Activated naive CD4-positive, alpha-beta T cell (primary cell): ENCODE data around the gene PHC2.

Source experiments
- DNase-seq, 4 experiments: peaks; one replicate each; lab custom pipeline; 2025; lab: John Stamatoyannopoulos, UW

Gene PHC2

GRCh38 chr1:33331444-33332356 lies 99.2 kb downstream of the PHC2 start:
- DNase-seq = no peak

GRCh38 chr1:33330906-33331305 lies 100.0 kb downstream of the PHC2 start:
- DNase-seq = no peak

- DNase-seq = no peak
These were observed 100.5 kb downstream of the PHC2 start for GRCh38 chr1:33330361-33330890.

- DNase-seq = no peak
These were observed 101.1 kb downstream of the PHC2 start for GRCh38 chr1:33329600-33330305.

- no peak for DNase-seq
These were observed 102.1 kb downstream of the PHC2 start for GRCh38 chr1:33328817-33329216.

- DNase-seq = no peak
These were observed 103.1 kb downstream of the PHC2 start for GRCh38 chr1:33327587-33328325.

GRCh38 chr1:33326785-33327184 lies 104.1 kb downstream of the PHC2 start:
- DNase-seq = no peak

GRCh38 chr1:33324677-33325575 lies 106.0 kb downstream of the PHC2 start:
- DNase-seq = no peak

- DNase-seq = no peak
These were observed 107.0 kb downstream of the PHC2 start for GRCh38 chr1:33323663-33324477.

GRCh38 chr1:33322870-33323585 lies 107.9 kb downstream of the PHC2 start:
- DNase-seq = no peak

GRCh38 chr1:33322109-33322508 lies 108.8 kb downstream of the PHC2 start:
- no peak for DNase-seq

- no peak for DNase-seq
These were observed 109.7 kb downstream of the PHC2 start for GRCh38 chr1:33321178-33321577.

- no peak for DNase-seq
These were observed 110.2 kb downstream of the PHC2 start, which contains the start of gene A3GALT2 for GRCh38 chr1:33320619-33321165. A3GALT2 (minus strand) TSS chr1:33321098; CDS start chr1:33321098, 0 bp downstream.

- DNase-seq = no peak
These were observed 110.8 kb downstream of the PHC2 start for GRCh38 chr1:33319949-33320618.

- DNase-seq = no peak
These were observed 111.5 kb downstream of the PHC2 start for GRCh38 chr1:33319186-33319948.

- DNase-seq = no peak
These were observed 112.9 kb downstream of the PHC2 start for GRCh38 chr1:33317946-33318345.

- DNase-seq = no peak
These were observed 113.5 kb downstream of the PHC2 start for GRCh38 chr1:33317354-33317753.

GRCh38 chr1:33316601-33317000 lies 114.3 kb downstream of the PHC2 start:
- no peak for DNase-seq
